MM.1S (cell line): ENCODE measurements around the gene AGAP1.

Source experiments
- EZH2 ChIP-seq: fragments of 300-600 bp; sonication (generic); optimal IDR thresholded peaks from 2 replicates; pipeline ENCODE3; 2017; ENCODE audit warnings: low read depth, mild to moderate bottlenecking, antibody characterized with exemption, low read length, mixed read lengths
- EZH2phosphoT487 ChIP-seq: fragments of 300-600 bp; sonication (generic); IDR thresholded peaks from 2 replicates; pipeline ENCODE4 v1.6.1; 2018; ENCODE audit warnings: antibody characterized with exemption, low read length

DNA sequence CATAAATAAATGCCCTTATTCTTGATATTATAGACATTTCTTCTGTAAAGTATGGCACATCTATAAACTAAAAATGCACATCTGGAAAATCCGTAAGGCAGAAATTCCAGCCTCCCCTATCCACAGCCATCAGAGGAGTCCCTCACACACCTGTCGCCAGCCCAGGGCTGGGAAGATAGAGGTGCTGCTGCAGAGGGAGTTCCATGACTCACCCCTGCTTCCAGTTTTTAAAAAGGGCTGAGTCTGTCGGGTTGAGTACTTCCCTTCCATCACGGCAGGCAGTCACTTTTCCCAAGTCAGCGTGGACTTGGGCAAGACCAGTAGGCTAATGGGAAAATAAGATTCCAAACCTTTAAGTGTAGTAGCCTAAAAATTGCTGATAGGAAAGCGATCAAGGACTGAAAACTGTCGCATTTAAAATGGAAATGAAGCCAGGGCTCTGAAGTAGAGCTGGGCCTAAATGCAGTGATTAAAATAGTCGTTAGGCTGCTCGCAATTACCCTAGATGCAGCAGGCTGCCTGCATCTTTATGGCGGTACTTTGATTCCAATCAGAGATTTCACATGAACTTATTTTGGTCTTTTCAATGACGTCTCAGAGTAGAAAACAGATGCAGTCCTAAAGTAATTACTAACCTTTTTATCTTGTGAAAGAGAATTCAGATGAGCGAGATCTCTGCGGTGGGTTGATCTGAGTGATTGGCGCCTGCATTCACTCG is 280.5 kb downstream of the AGAP1 start:
- TF ChIP-seq EZH2 = no peak
- TF ChIP-seq EZH2phosphoT487 = no peak
